ENCODE measurements around the gene RUNDC3A.
A peak's percentile ranks its signal among the peaks of the same experiment; 100 is the strongest.
"Not testable (repeated sequence)": the region's sequence is repeated elsewhere in the genome, so short reads cannot be mapped to it uniquely, and the experiment has no call there.

RUNDC3A gene

DNA sequence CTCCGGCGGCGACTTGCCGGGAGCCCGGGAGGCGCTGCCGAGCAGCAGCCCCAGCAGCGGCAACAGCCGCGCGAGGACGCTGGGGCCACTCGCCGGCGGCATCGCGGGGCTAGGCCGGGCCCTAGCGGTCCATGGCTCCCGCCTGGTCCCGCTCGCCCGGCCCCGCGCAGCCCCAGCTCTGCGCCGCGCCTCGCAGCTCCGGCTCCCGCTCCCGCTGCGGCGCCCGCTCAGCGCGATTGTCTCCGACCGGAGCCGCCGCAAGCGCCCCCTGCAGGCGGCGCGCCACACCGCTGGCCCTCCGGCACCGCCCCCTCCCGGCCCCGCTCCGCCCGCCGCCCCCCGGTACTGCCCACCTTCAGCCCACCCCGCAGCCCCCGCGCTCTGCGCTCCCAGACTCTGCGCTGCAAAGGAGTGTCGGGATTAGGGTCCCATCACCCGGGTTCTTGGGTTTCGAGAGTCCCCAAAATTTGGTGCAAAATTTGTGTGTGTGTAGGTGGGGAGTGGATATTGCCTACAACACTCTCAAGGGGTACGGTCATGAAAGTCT, 55.3 kb downstream of the RUNDC3A start, which contains the start of gene FAM171A2:
TSS of gene FAM171A2 (minus strand) at position 241 of the 547 bp plus-strand sequence. CDS start at position 102, 139 bp downstream.
- peak within 1 kb of the TSS; percentile 55 for H3K4me3 ChIP-seq (ENCODE audit: low read length)
- peak; percentile 60 for DNase-seq (ENCODE audit: low read depth)
- TF ChIP-seq CTCF (IDR thresholded peaks at IDR 0.05; ENCODE audit: insufficient read depth, low read depth, low read length, missing control alignments), result peak; percentile 28

- not testable (repeated sequence) for DNase-seq (ENCODE audit: low read depth); H3K4me3 ChIP-seq (ENCODE audit: low read length)
Observed at GRCh38 chr17:44365051-44365450, 56.6 kb downstream of the RUNDC3A start.

GRCh38 chr17:44367231-44367979, 59.0 kb downstream of the RUNDC3A start:
- no peak overlapping the region for H3K4me3 ChIP-seq (ENCODE audit: low read length)
- TF ChIP-seq CTCF (IDR thresholded peaks at IDR 0.05; ENCODE audit: insufficient read depth, low read depth, low read length, missing control alignments), result no peak
- DNase-seq (ENCODE audit: low read depth), result no peak
